Right atrium auricular region (tissue), 2 donors: Measurements from ENCODE around the gene ITPR3. TPM values are rescaled to one million over a fixed set of nuclear protein-coding genes. Genes with fewer than 3 reads are reported as not detected.
"Not testable (repeated sequence)": the region's sequence is repeated elsewhere in the genome, so short reads cannot be mapped to it uniquely, and the experiment has no call there.

ENCODE experiments used
- DNase-seq: peaks from one replicate; pipeline ENCODE4 v3.0.0-alpha.2; 2019; ENCODE audit warnings: low spot score
- H3K27ac ChIP-seq, 2 donors: fragments of 200-600 bp; sonication (generic); 1 replicate in 1 of 2; 2 replicates in 1 of 2; pipeline ENCODE4 v1.5.1; 2016 to 2019
- H3K27me3 ChIP-seq, 2 donors: fragments of 200-600 bp; sonication (generic); one replicate each; pipeline versions ENCODE4 v1.5.1 to v1.6.0; 2017 to 2019
- H3K36me3 ChIP-seq: fragments of 200-600 bp; sonication (generic); one replicate; pipeline ENCODE4 v1.5.1; 2016
- H3K4me1 ChIP-seq, 2 donors: fragments of 200-600 bp; sonication (generic); one replicate each; pipeline versions ENCODE4 v1.5.1 to v1.6.0; 2017 to 2019
- H3K4me3 ChIP-seq, 2 donors: fragments of 200-600 bp; sonication (generic); 1 replicate in 1 of 2; 2 replicates in 1 of 2; pipeline ENCODE4 v1.5.1; 2017 to 2019; ENCODE audit warnings: mild to moderate bottlenecking in 1 of 2, moderate library complexity in 1 of 2
- H3K9me3 ChIP-seq, 2 donors: fragments of 200-600 bp; sonication (generic); one replicate each; pipeline ENCODE4 v1.5.1; 2019
- total RNA-seq, 2 donors: library from RNA; depleted of rRNA; stranded (reverse); fragments of >200 nt; gene quantifications; one replicate each; pipeline ENCODE4 v1.1.0, GENCODE V29; 2016
- TF ChIP-seq, protein P1 (sequence below), 2 donors: fragments of 200-600 bp; sonication (generic); IDR thresholded peaks; one replicate each; pipeline ENCODE4 v1.5.1; 2019; ENCODE audit warnings: antibody characterized with exemption in 2 of 2

Gene ITPR3
- total RNA-seq, 2 donors from 2014 or later: 6.2 to 17.7 TPM

DNA sequence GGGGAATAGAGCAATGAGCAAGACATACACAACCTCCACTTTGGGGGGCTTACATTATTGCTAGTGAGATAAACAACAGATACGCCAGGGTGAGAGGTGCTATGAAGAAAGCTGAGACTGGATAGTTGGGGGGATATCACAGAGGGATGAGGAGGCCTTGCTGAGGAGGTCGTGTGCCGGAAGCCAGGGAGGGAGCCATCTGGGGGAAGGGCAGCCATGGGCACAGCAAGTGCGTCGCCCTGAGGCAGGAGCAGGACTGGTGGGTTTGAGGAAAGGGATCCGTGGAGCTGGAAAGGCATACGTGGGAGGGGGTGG is 28.9 kb upstream of the ITPR3 start:
- Histone ChIP-seq H3K4me3 (no peak overlapping the region), H3K4me1 (peaks cover 0 to 40% of the 10 kb centered on the region in 2 donors), H3K9me3 (no peaks in the 10 kb centered on the region), H3K27me3 (no peaks in the 10 kb centered on the region), H3K27ac (no peak overlapping the region), H3K36me3 (no peaks in the 10 kb centered on the region)
- no peak for DNase-seq
- TF ChIP-seq, protein P1, sequence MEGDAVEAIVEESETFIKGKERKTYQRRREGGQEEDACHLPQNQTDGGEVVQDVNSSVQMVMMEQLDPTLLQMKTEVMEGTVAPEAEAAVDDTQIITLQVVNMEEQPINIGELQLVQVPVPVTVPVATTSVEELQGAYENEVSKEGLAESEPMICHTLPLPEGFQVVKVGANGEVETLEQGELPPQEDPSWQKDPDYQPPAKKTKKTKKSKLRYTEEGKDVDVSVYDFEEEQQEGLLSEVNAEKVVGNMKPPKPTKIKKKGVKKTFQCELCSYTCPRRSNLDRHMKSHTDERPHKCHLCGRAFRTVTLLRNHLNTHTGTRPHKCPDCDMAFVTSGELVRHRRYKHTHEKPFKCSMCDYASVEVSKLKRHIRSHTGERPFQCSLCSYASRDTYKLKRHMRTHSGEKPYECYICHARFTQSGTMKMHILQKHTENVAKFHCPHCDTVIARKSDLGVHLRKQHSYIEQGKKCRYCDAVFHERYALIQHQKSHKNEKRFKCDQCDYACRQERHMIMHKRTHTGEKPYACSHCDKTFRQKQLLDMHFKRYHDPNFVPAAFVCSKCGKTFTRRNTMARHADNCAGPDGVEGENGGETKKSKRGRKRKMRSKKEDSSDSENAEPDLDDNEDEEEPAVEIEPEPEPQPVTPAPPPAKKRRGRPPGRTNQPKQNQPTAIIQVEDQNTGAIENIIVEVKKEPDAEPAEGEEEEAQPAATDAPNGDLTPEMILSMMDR (IDR thresholded peaks at IDR 0.05): no peak

GRCh38 chr6:33592595-33593413 is 28.3 kb upstream of the ITPR3 start:
- H3K27ac ChIP-seq: no peak overlapping the region
- H3K4me3 ChIP-seq: peak overlapping the region in 1 of 2 donors; percentile 16
- no peaks in the 10 kb centered on the region for H3K27me3 ChIP-seq
- H3K4me1 ChIP-seq: peaks cover 0 to 45% of the 10 kb centered on the region in 2 donors
- TF ChIP-seq, protein P1 (IDR thresholded peaks at IDR 0.05): no peak
- DNase-seq: no peak
- H3K9me3 ChIP-seq: no peaks in the 10 kb centered on the region
- H3K36me3 ChIP-seq: no peaks in the 10 kb centered on the region

DNA sequence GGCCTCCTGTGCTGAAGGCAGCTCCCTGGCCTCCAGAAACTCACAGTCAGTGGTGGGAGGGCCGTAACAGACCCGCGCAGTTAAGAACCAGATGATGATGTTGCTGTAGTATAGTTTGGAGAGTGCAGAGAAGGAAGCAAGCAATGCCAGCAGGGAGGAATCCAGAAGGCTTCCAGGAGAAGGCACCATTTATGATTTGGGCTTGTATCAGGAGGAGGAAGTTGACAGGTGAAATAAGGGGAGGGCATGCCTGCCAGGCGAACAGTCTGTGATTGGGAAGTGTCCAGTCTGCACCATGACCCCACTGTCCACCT is 27.8 kb upstream of the ITPR3 start:
- H3K27me3 ChIP-seq: no peaks in the 10 kb centered on the region
- no peak for DNase-seq
- H3K27ac ChIP-seq: no peak overlapping the region
- TF ChIP-seq, protein P1 (IDR thresholded peaks at IDR 0.05): no peak
- no peaks in the 10 kb centered on the region for H3K9me3 ChIP-seq
- H3K4me3 ChIP-seq: peak overlapping the region in 1 of 2 donors; percentile 16
- peaks cover 0 to 48% of the 10 kb centered on the region in 2 donors for H3K4me1 ChIP-seq
- no peaks in the 10 kb centered on the region for H3K36me3 ChIP-seq

GRCh38 chr6:33595001-33595846 is 25.9 kb upstream of the ITPR3 start:
- TF ChIP-seq, protein P1 (IDR thresholded peaks at IDR 0.05): no peak
- no peaks in the 10 kb centered on the region for H3K36me3 ChIP-seq
- no peak overlapping the region for H3K27ac ChIP-seq
- no peaks in the 10 kb centered on the region for H3K9me3 ChIP-seq
- peaks cover 0 to 35% of the 10 kb centered on the region in 2 donors for H3K4me1 ChIP-seq
- DNase-seq: no peak
- H3K27me3 ChIP-seq: no peaks in the 10 kb centered on the region
- H3K4me3 ChIP-seq: no peak overlapping the region

DNA sequence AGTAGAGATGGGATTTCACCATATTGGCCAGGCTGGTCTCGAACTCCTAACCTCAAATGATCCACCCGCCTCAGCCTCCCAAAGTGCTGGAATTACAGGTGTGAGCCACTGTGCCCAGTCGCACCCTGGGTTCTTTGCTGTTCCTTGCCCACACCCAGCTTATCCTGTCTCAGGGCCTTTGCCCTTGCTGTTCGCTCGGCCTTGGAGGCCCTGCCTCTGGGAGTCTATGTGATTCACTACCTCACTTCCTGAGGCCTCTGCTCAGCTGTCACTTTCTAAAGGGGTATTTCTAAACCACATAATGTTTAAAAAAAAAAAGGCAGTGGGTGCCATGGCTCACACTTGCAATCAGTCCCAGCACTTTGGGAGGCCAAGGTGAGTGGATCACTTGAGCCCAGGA is 24.2 kb upstream of the ITPR3 start:
- not testable (repeated sequence) for H3K36me3 ChIP-seq, H3K9me3 ChIP-seq, DNase-seq, H3K27me3 ChIP-seq, H3K4me3 ChIP-seq
- peaks cover 0 to 22% of the 10 kb centered on the region in 2 donors for H3K4me1 ChIP-seq
- peak overlapping the region; percentile 63 to 75 for H3K27ac ChIP-seq

- Histone ChIP-seq H3K9me3 (no peaks in the 10 kb centered on the region), H3K27me3 (no peaks in the 10 kb centered on the region), H3K27ac (peak overlapping the region; percentile 63 to 75), H3K4me3 (no peak overlapping the region), H3K36me3 (no peaks in the 10 kb centered on the region), H3K4me1 (peaks cover 0 to 20% of the 10 kb centered on the region in 2 donors)
- DNase-seq: no peak
- TF ChIP-seq, protein P1 (IDR thresholded peaks at IDR 0.05): no peak
These were observed 23.4 kb upstream of the ITPR3 start for GRCh38 chr6:33597551-33598322.
